Mesenchymal stem cell (in vitro differentiated cells and primary cell): ENCODE results near the gene FAM168A.

ENCODE experiments used
- DNase-seq: peaks from one replicate; pipeline ENCODE4 v3.0.0-alpha.2; 2013
- H2AFZ ChIP-seq: one replicate; pipeline ENCODE4 v1.6.1; 2013; ENCODE audit warnings: low read depth, mild to moderate bottlenecking, control low read depth, inconsistent platforms, low read length, moderate library complexity
- H2AK5ac ChIP-seq: 2 replicates; pipeline ENCODE4 v1.6.1; 2013; ENCODE audit warnings: low read length, moderate library complexity, mild to moderate bottlenecking, inconsistent platforms; ENCODE audit not compliant: severe bottlenecking
- H2BK120ac ChIP-seq: one replicate; pipeline ENCODE4 v1.6.1; 2013; ENCODE audit warnings: low read depth, mild to moderate bottlenecking, inconsistent platforms, low read length, moderate library complexity
- H2BK12ac ChIP-seq, 2 experiments: one replicate each; pipeline ENCODE4 v1.6.1; 2013; ENCODE audit warnings: inconsistent platforms in 2 of 2, low read length in 2 of 2, mild to moderate bottlenecking in 2 of 2, moderate library complexity in 2 of 2, control low read depth in 1 of 2
- H2BK15ac ChIP-seq: one replicate; pipeline ENCODE4 v1.6.1; 2013; ENCODE audit warnings: mild to moderate bottlenecking, low read depth, inconsistent platforms; ENCODE audit not compliant: poor library complexity, severe bottlenecking
- H2BK5ac ChIP-seq: 2 replicates; pipeline ENCODE4 v1.6.1; 2013; ENCODE audit warnings: low read depth, mild to moderate bottlenecking, low read length, control low read depth, inconsistent platforms; ENCODE audit not compliant: poor library complexity, severe bottlenecking
- H3K14ac ChIP-seq, 2 experiments: one replicate each; pipeline ENCODE4 v1.6.1; 2013; ENCODE audit warnings: inconsistent platforms in 2 of 2, low read length in 2 of 2, control low read depth in 1 of 2, mild to moderate bottlenecking in 1 of 2, moderate library complexity in 1 of 2
- H3K18ac ChIP-seq, 2 experiments: one replicate each; pipeline ENCODE4 v1.6.1; 2013; ENCODE audit warnings: inconsistent platforms in 2 of 2, low read length in 2 of 2, control low read depth in 1 of 2, low read depth in 1 of 2, mild to moderate bottlenecking in 1 of 2
- H3K23ac ChIP-seq, 2 experiments: one replicate each; pipeline ENCODE4 v1.6.1; 2013; ENCODE audit warnings: inconsistent platforms in 2 of 2, low read length in 2 of 2, mild to moderate bottlenecking in 2 of 2, moderate library complexity in 2 of 2, control low read depth in 1 of 2
- H3K27ac ChIP-seq: 2 replicates; pipeline ENCODE4 v1.5.1; 2013; ENCODE audit warnings: mild to moderate bottlenecking, moderate library complexity, low read length, control low read depth, inconsistent platforms; ENCODE audit not compliant: poor library complexity, severe bottlenecking
- H3K27me3 ChIP-seq, 2 experiments: 2 replicates each; pipeline versions ENCODE4 v1.6.1 to v1.7.0; 2013; ENCODE audit warnings: low read length in 2 of 2, mild to moderate bottlenecking in 2 of 2, moderate library complexity in 2 of 2, control low read depth in 1 of 2, inconsistent platforms in 1 of 2; ENCODE audit not compliant: control insufficient read depth in 1 of 2, insufficient read depth in 1 of 2
- H3K36me3 ChIP-seq, 2 experiments: 2 replicates each; pipeline versions ENCODE4 v1.6.1 to v1.7.0; 2013; ENCODE audit warnings: low read length in 2 of 2, control low read depth in 1 of 2, inconsistent platforms in 1 of 2, low read depth in 1 of 2, mild to moderate bottlenecking in 1 of 2; ENCODE audit not compliant: insufficient read depth in 2 of 2, control insufficient read depth in 1 of 2
- H3K4ac ChIP-seq, 2 experiments: one replicate each; pipeline ENCODE4 v1.6.1; 2013; ENCODE audit warnings: inconsistent platforms in 2 of 2, low read length in 2 of 2, mild to moderate bottlenecking in 2 of 2, moderate library complexity in 2 of 2, control low read depth in 1 of 2, low read depth in 1 of 2
- H3K4me1 ChIP-seq: 2 replicates; pipeline ENCODE4 v1.6.1; 2013; ENCODE audit warnings: low read depth, low read length, control low read depth; ENCODE audit not compliant: control insufficient read depth, insufficient read depth
- H3K4me2 ChIP-seq: 2 replicates; pipeline ENCODE4 v1.6.1; 2013; ENCODE audit warnings: low read length, mild to moderate bottlenecking, inconsistent platforms; ENCODE audit not compliant: poor library complexity, severe bottlenecking
- H3K4me3 ChIP-seq, 2 experiments: 2 replicates each; pipeline versions ENCODE4 v1.5.1 to v1.7.0; 2013; ENCODE audit warnings: low read length in 2 of 2, mild to moderate bottlenecking in 2 of 2, control low read depth in 1 of 2, low read depth in 1 of 2; ENCODE audit not compliant: insufficient read depth in 1 of 2
- H3K79me1 ChIP-seq: replicated peaks from 2 replicates; pipeline ENCODE4 v1.6.1; 2013; ENCODE audit warnings: mild to moderate bottlenecking, control low read depth, low read length, inconsistent platforms; ENCODE audit not compliant: poor library complexity, severe bottlenecking
- H3K9ac ChIP-seq: 2 replicates; pipeline ENCODE4 v1.7.0; 2013; ENCODE audit warnings: mild to moderate bottlenecking, low read length, moderate library complexity
- H3K9me3 ChIP-seq: 2 replicates; pipeline ENCODE4 v1.7.0; 2013; ENCODE audit warnings: mild to moderate bottlenecking, low read length; ENCODE audit not compliant: control insufficient read depth
- H4K8ac ChIP-seq: one replicate; pipeline ENCODE4 v1.6.1; 2013; ENCODE audit warnings: inconsistent platforms, mild to moderate bottlenecking, low read length, moderate library complexity
- H4K91ac ChIP-seq: one replicate; pipeline ENCODE4 v1.6.1; 2013; ENCODE audit warnings: mild to moderate bottlenecking, low read length, inconsistent platforms
- WGBS: methylation state at CpG from one replicate; pipeline ENCODE4 v1.1.7; 2013; ENCODE audit warnings: mixed read lengths; 5-methylcytosine and 5-hydroxymethylcytosine counted together

FAM168A gene

DNA sequence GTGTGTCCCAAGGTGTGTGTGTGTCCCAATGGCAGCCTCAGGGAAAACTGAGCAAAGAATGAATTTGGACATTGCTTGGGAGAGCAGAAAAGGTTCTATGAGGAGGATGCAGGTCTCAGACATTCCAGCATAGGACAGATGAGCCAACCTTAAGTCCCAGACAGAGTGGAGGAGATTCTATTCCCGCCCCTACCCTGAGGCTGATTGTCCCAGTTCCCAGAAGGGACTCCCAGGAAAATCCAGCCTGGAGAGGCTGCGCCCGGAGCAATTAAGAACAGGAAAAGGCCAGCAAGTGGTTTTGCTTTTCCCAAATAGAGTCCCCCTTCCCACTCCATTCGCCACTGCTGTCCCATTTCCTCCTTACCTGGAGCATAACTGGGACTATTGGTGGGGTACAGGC is 167.6 kb downstream of the FAM168A start:
- no peak overlapping the region for H2BK12ac ChIP-seq
- no peak overlapping the region for H2BK120ac ChIP-seq
- H3K36me3 ChIP-seq: peaks cover 3 to 5% of the 10 kb centered on the region in 2 experiments
- H3K4me2 ChIP-seq: no peak overlapping the region
- no peak for DNase-seq
- peaks cover 8% of the 10 kb centered on the region for H3K79me1 ChIP-seq
- no peak overlapping the region for H3K27ac ChIP-seq
- no peak overlapping the region for H3K4me3 ChIP-seq
- H3K23ac ChIP-seq: no peak overlapping the region
- no peak overlapping the region for H2BK5ac ChIP-seq
- H3K9ac ChIP-seq: no peak overlapping the region
- H3K18ac ChIP-seq: no peak overlapping the region
- H2AK5ac ChIP-seq: no peak overlapping the region
- peaks cover 2% of the 10 kb centered on the region for H3K4me1 ChIP-seq
- no peak overlapping the region for H4K91ac ChIP-seq
- no peaks in the 10 kb centered on the region for H3K9me3 ChIP-seq
- H4K8ac ChIP-seq: no peak overlapping the region
- no peaks in the 10 kb centered on the region for H3K27me3 ChIP-seq
- 92% methylated on average over 3 of the region's 4 CpGs for WGBS
- H3K14ac ChIP-seq: no peak overlapping the region
- H2BK15ac ChIP-seq: no peak overlapping the region
- H2AFZ ChIP-seq: no peak overlapping the region
- no peak overlapping the region for H3K4ac ChIP-seq

GRCh38 chr11:73429121-73429750 is 168.7 kb downstream of the FAM168A start:
- H2AK5ac ChIP-seq: no peak overlapping the region
- H3K36me3 ChIP-seq: peaks cover 3 to 5% of the 10 kb centered on the region in 2 experiments
- H3K9me3 ChIP-seq: no peaks in the 10 kb centered on the region
- H3K14ac ChIP-seq: no peak overlapping the region
- H3K4ac ChIP-seq: no peak overlapping the region
- no peak overlapping the region for H3K4me2 ChIP-seq
- no peak overlapping the region for H3K23ac ChIP-seq
- no peak overlapping the region for H3K27ac ChIP-seq
- H2BK15ac ChIP-seq: no peak overlapping the region
- peaks cover 2% of the 10 kb centered on the region for H3K4me1 ChIP-seq
- no peak overlapping the region for H2BK5ac ChIP-seq
- H2BK120ac ChIP-seq: no peak overlapping the region
- no peaks in the 10 kb centered on the region for H3K27me3 ChIP-seq
- H2BK12ac ChIP-seq: no peak overlapping the region
- peak overlapping the region; percentile 9 for H3K9ac ChIP-seq
- peaks cover 14% of the 10 kb centered on the region for H3K79me1 ChIP-seq
- peak; percentile 13 for DNase-seq
- WGBS: 90% methylated on average over 5 of the region's 5 CpGs
- no peak overlapping the region for H2AFZ ChIP-seq
- H4K91ac ChIP-seq: no peak overlapping the region
- H3K4me3 ChIP-seq: peak overlapping the region in 1 of 2 experiments; percentile 19
- H3K18ac ChIP-seq: no peak overlapping the region
- H4K8ac ChIP-seq: no peak overlapping the region

DNA sequence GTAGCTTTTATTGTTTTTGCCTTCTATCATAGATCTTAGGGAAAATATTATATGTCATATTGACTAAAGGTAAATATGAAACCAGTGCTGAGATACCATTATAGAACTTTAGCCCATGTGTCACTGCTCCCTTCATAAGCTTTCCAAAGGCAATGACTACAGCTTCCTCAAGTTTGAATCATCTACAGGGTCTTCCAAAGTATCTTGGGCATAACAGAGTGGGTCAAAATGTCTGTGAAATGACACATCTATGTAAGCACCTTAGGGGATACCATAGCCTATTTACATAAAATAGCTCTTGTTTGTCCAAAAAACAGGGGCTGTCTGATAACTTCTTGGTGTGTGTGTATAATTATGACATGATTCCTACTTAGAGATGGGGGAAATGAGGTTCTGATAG is 169.2 kb downstream of the FAM168A start:
- H2BK15ac ChIP-seq: no peak overlapping the region
- no peak overlapping the region for H3K4me2 ChIP-seq
- H3K18ac ChIP-seq: no peak overlapping the region
- no peak overlapping the region for H3K14ac ChIP-seq
- no peak overlapping the region for H3K23ac ChIP-seq
- no peak overlapping the region for H2AFZ ChIP-seq
- no peak overlapping the region for H3K4ac ChIP-seq
- peak overlapping the region in 1 of 2 experiments; percentile 16 for H3K4me3 ChIP-seq
- no peak overlapping the region for H2AK5ac ChIP-seq
- no peak overlapping the region for H2BK120ac ChIP-seq
- H2BK5ac ChIP-seq: no peak overlapping the region
- H4K8ac ChIP-seq: no peak overlapping the region
- no peak overlapping the region for H2BK12ac ChIP-seq
- peaks cover 2% of the 10 kb centered on the region for H3K4me1 ChIP-seq
- H3K27me3 ChIP-seq: no peaks in the 10 kb centered on the region
- DNase-seq: no peak
- peaks cover 3 to 5% of the 10 kb centered on the region in 2 experiments for H3K36me3 ChIP-seq
- H3K79me1 ChIP-seq: peaks cover 14% of the 10 kb centered on the region
- peak overlapping the region; percentile 9 for H3K9ac ChIP-seq
- no peak overlapping the region for H4K91ac ChIP-seq
- H3K9me3 ChIP-seq: no peaks in the 10 kb centered on the region
- no peak overlapping the region for H3K27ac ChIP-seq

- no peak overlapping the region for H3K9ac ChIP-seq
- no peak overlapping the region for H4K91ac ChIP-seq
- H3K4ac ChIP-seq: no peak overlapping the region
- no peak overlapping the region for H3K23ac ChIP-seq
- H3K79me1 ChIP-seq: peaks cover 14% of the 10 kb centered on the region
- no peak overlapping the region for H3K4me3 ChIP-seq
- H3K18ac ChIP-seq: no peak overlapping the region
- no peak overlapping the region for H2BK15ac ChIP-seq
- no peak overlapping the region for H2BK12ac ChIP-seq
- no peak for DNase-seq
- no peak overlapping the region for H3K27ac ChIP-seq
- no peaks in the 10 kb centered on the region for H3K9me3 ChIP-seq
- H4K8ac ChIP-seq: no peak overlapping the region
- no peak overlapping the region for H3K4me2 ChIP-seq
- no peak overlapping the region for H2BK120ac ChIP-seq
- no peak overlapping the region for H3K14ac ChIP-seq
- H2AFZ ChIP-seq: no peak overlapping the region
- H2AK5ac ChIP-seq: no peak overlapping the region
- H3K27me3 ChIP-seq: no peaks in the 10 kb centered on the region
- peaks cover 2% of the 10 kb centered on the region for H3K4me1 ChIP-seq
- no peak overlapping the region for H2BK5ac ChIP-seq
- H3K36me3 ChIP-seq: peaks cover 3 to 5% of the 10 kb centered on the region in 2 experiments
These were observed 169.7 kb downstream of the FAM168A start for GRCh38 chr11:73428227-73428626.
